CD4-positive, alpha-beta T cell treated with Interleukin-12 subunit alpha and Interleukin-12 subunit beta, for 1 hour (primary cell): ENCODE data around the gene SKIDA1.

Experiments used
- DNase-seq: peaks from one replicate; pipeline ENCODE4 v3.0.0-alpha.2; 2020

Gene SKIDA1

GRCh38 chr10:21515361-21516241 lies 9.9 kb downstream of the SKIDA1 start:
- DNase-seq = no peak

GRCh38 chr10:21514818-21515351 lies 10.6 kb downstream of the SKIDA1 start:
- no peak for DNase-seq

DNA sequence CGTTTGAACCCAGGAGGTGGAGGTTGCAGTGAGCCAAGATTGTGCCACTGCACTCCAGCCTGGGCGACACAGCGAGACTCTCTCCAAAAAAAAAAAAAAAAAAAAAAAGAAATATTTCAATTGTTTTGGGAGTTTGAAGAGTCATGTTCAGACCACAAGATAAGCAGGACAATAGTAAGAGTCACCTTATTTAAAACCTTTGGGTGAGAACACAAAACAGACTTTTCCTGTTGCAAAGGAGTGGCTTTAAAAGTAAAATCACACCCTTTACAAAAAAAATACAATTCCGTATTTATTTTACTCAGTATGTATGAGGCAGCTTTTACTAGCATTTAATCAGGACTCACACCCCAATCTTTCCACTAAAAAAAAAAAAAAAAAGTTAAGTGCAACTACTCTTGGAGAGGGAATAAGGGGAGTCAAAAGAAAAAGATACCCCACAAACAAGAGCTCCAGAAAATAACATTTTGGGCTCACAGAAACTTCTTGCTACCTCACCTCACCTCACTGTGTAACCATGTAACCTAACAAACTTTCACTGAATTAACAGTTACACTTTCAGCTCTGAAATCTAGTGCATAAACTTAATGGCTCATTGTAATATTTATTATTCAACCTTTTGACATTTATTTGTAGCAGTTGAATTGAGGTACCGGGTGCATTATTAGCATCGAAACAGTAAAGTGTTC lies 11.2 kb downstream of the SKIDA1 start:
- DNase-seq = no peak

- no peak for DNase-seq
Measured at GRCh38 chr10:21513405-21513788, 12.1 kb downstream of the SKIDA1 start.

DNA sequence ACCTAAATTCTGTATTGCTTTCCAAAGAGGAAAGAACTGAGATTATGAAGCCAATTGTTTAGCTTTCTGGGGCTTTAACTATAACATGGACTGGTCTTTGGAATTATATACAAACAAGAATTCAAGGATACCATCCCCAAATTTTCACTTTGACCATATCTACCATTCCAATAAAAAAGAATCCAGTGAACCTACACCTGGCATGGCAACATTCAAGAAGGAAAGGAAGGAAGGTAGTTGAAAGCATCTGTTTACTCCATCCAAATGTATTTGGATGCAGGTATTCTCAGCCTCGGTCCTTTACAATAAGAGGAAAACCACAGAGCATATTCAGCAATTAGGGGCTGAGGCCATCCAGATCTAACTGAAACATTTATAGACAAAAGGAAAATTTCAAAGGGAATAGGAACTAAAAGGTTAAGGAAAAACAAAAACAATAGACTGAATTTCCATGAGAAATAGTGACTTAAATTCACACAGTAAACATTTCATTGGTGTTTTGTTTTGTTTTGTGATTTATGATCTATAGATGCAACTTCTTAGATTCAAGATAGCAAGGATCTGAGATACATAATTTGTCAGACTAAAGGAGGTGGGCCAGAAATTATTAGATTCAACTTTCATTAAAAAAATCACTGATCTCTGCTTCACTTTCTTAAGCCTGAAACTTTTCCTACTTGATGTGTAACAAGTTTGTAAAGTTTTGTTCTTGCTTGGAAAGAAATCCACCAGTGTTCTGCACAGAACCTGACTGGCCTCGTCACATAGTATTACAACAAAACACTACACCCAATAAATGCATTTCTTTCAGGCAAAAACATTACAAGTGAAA lies 12.7 kb downstream of the SKIDA1 start:
- no peak for DNase-seq

DNA sequence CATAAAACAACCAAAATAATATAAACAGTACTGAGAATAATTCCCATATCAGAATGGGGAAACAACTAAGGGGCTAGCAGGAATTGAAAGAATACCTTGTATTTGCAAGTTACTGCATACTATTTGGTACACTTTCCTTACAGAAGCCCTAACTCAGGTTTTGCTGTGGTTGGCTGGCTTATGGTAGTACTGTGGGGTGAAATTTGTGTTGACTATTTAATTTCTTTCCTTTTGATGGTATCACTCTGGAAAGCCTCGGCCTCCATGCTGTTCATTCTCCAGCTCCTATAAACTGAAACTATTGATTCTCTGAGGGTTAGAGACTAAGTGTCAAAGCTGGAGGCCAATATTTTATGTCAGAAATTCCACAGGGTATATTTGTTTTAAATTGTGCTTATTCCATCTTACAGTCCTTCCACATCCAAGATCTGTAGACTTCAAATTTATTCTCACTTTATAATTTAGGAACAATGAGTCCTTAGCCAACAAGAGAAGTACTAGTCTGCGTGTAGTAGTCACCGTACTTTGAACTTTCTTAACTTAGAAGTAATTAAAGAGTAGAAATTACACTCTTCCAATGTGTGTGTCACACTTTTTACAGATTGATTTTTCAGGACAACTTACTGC lies 13.4 kb downstream of the SKIDA1 start:
- no peak for DNase-seq

GRCh38 chr10:21511095-21511570 lies 14.3 kb downstream of the SKIDA1 start:
- no peak for DNase-seq

GRCh38 chr10:21510241-21511094 lies 15.0 kb downstream of the SKIDA1 start:
- DNase-seq = no peak

DNA sequence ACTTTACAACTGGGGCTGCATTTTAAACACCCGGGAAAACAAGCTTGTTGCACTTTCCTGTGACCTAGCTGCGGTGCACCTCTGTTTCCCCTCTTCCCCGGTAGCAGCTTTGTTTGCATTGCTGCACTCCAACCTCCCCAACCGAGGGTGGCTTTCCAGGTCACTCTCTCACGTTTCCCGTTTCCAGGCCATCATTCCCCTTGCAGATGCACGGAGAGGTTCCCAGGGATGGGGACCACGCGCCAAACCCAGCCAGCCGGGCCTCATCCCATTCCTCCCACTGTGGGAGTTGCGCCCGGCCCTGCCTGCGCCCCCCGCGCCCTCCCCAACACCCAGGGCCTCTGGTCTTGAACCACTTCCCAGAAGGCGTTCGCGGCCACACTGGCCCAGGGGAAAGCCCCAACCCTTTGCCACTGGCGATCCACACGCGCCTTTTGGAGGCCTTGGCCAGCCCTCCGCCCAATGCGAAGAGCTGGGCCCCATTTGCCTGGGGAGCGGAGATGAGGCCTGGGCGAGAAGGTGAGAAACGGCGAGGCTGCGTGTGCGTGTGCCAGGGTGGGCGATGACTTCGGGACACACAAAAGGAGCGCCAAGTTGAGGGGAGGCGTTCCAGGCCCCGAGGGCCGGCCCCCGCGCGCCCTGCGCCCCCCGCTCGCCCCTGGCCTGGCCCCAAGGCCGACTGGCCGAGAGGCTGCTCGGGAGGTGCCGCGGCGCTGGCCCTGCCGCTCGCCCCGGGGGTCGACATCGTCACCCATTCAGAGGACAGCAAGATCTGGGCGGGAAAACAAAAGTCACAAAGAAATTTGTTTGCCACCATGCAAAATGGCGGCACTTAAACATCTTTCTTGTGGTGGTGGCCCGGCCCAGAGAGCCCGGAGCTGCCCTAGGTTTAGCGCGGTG lies 15.9 kb downstream of the SKIDA1 start:
- no peak for DNase-seq

- DNase-seq = no peak
Measured at GRCh38 chr10:21508706-21509331, 16.7 kb downstream of the SKIDA1 start.

GRCh38 chr10:21507150-21507549 lies 18.3 kb downstream of the SKIDA1 start:
- DNase-seq = no peak

DNA sequence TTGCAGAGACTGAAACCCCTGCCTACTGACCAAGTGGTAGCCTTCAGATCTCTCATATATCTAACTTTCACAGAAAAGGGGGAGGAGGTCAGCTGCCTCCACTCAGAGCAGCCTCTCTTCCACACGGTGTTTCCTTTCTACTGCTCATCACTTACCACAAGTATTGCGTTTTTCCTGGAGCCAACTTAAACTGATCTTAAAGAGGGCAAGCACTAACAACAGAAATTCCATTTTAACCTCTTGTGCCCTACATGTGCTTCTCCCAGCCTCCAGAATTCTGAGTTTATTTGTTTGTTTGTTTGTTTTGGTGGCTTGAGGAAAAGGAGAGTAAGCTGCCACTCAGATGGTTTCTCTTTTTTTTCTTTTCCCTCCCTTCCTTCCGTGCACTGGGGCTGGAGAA lies 19.1 kb downstream of the SKIDA1 start:
- DNase-seq = no peak

DNA sequence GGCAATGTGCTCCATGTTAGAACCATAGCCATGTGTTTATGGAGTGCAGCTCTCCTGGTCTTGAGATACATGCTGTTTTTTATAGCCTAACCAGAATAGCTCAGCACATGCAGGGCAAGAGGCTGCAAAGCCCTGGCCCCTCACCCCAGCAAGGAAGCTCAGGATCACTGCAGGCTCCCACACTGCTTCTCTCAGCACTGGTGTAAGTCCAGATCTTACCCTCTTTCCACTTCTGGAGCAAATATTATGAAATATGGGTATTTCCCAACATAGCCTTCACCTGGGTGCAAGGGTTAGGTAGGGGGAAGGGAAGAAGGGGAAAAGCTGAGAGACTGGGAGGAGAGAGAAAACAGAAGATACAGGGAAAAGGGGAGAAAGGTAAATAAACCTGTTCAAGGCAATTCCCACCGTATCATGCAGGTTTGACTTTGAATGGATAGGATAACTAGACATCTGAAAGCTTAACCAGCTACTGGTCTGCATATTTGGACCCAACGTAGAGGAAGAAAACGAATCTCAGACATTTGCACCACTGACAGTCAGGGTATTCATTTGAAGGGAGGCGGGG lies 19.7 kb downstream of the SKIDA1 start:
- DNase-seq = no peak

DNA sequence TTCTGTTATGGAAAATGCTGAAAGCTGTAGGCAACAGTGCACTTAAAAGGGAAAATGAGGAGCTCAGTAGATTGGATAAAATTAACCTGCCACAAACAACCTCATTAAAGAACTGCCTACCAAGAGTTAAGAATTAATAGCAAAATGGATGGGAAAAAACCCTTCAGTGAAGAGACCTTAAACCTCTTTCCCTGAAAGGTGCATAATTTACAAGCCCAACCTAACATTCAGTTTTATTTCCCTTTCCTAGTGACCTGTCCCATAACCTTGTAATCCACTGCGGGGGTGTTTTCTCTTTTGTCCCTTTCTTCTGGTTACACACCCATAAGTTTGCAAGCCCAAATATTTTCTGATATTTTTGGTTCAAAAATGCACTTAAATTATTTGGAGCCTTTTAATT lies 21.9 kb downstream of the SKIDA1 start:
- no peak for DNase-seq

- no peak for DNase-seq
Measured at GRCh38 chr10:21502348-21502740, 23.1 kb downstream of the SKIDA1 start.

GRCh38 chr10:21501731-21502347 lies 23.6 kb downstream of the SKIDA1 start:
- DNase-seq = no peak

DNA sequence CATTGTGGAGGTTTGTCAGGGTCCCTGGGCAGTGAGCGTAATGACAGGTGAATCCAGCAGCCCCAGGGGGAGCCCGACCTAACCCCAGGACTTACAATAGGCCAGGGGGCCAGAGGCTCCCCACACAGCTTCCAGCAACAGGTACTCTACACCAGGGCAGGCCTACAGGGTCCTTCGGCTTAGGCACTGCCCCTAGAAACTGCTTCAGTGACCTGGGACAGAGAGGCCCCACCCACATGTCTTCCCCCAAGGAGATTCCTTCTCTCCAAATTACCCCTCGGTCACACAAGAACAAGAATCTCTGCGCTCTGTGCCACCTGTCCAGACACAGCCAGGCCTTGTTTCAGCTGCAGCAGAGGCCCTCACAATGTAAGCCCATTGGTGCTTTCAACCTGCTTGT lies 24.4 kb downstream of the SKIDA1 start:
- DNase-seq = no peak

GRCh38 chr10:21500578-21500910 lies 24.9 kb downstream of the SKIDA1 start:
- no peak for DNase-seq
